HepG2 (cell line): ENCODE results near the gene CCDC142. TPM values are rescaled to one million over a fixed set of nuclear protein-coding genes. Genes with fewer than 3 reads are reported as not detected.

Source experiments
- CSRNP1 ChIP-seq: sonication (generic); formaldehyde crosslinking; IDR thresholded peaks from 2 replicates; pipeline ENCODE4 v1.8.1; 2023; ENCODE audit warnings: mild to moderate bottlenecking, missing genetic modification reagents
- EEA1 ChIP-seq: sonication (generic); formaldehyde crosslinking; IDR thresholded peaks from 2 replicates; pipeline ENCODE4 v1.5.1; 2020; ENCODE audit warnings: mild to moderate bottlenecking, missing genetic modification reagents, borderline replicate concordance
- JARID2 ChIP-seq: sonication (generic); formaldehyde crosslinking; IDR thresholded peaks from 2 replicates; pipeline ENCODE4 v1.8.1; 2023; ENCODE audit warnings: missing genetic modification reagents, inconsistent platforms; ENCODE audit not compliant: insufficient replicate concordance
- NFAT5 ChIP-seq: sonication (generic); formaldehyde crosslinking; IDR thresholded peaks from 2 replicates; pipeline ENCODE4 v1.4.0; 2020; ENCODE audit warnings: missing genetic modification reagents
- PHF20 ChIP-seq: sonication (generic); formaldehyde crosslinking; IDR thresholded peaks from 2 replicates; pipeline ENCODE4 v1.5.0; 2020; ENCODE audit warnings: mild to moderate bottlenecking, missing genetic modification reagents
- SRY ChIP-seq: sonication (generic); formaldehyde crosslinking; IDR thresholded peaks from 2 replicates; pipeline ENCODE4 v1.8.0; 2022; ENCODE audit warnings: mild to moderate bottlenecking, missing genetic modification reagents
- TSC22D2 ChIP-seq: sonication (generic); formaldehyde crosslinking; IDR thresholded peaks from 2 replicates; pipeline ENCODE4 v1.5.1; 2020; ENCODE audit warnings: missing genetic modification reagents, mild to moderate bottlenecking, borderline replicate concordance
- ZFP90 ChIP-seq: sonication (generic); formaldehyde crosslinking; IDR thresholded peaks from 2 replicates; pipeline ENCODE4 v1.8.0; 2022; ENCODE audit warnings: missing genetic modification reagents, mild to moderate bottlenecking, inconsistent platforms, borderline replicate concordance
- ZNF33B ChIP-seq: sonication (generic); formaldehyde crosslinking; IDR thresholded peaks from 2 replicates; pipeline ENCODE4 v1.5.1; 2020; ENCODE audit warnings: mild to moderate bottlenecking, missing genetic modification reagents
- ZNF616 ChIP-seq: sonication (generic); formaldehyde crosslinking; IDR thresholded peaks from 2 replicates; pipeline ENCODE4 v1.5.0; 2020; ENCODE audit warnings: low read depth, mild to moderate bottlenecking, missing genetic modification reagents
- ZNF629 ChIP-seq: sonication (generic); formaldehyde crosslinking; conservative IDR thresholded peaks from 2 replicates; pipeline ENCODE4 v1.5.0; 2020; ENCODE audit warnings: missing genetic modification reagents
- ZNF770 ChIP-seq: sonication (generic); formaldehyde crosslinking; IDR thresholded peaks from 2 replicates; pipeline ENCODE4 v1.5.0; 2020; ENCODE audit warnings: mild to moderate bottlenecking, missing genetic modification reagents
- ZNF839 ChIP-seq: sonication (generic); formaldehyde crosslinking; IDR thresholded peaks from 2 replicates; pipeline ENCODE4 v1.4.0; 2020; ENCODE audit warnings: missing genetic modification reagents, mild to moderate bottlenecking, borderline replicate concordance
- ZNF891 ChIP-seq: sonication (generic); formaldehyde crosslinking; IDR thresholded peaks from 2 replicates; pipeline ENCODE4 v1.5.0; 2020; ENCODE audit warnings: mild to moderate bottlenecking, missing genetic modification reagents
- ZSCAN12 ChIP-seq: sonication (generic); formaldehyde crosslinking; IDR thresholded peaks from 2 replicates; pipeline ENCODE4 v1.9.0; 2021; ENCODE audit warnings: mild to moderate bottlenecking, missing genetic modification reagents
- ZSCAN25 ChIP-seq: sonication (generic); formaldehyde crosslinking; IDR thresholded peaks from 2 replicates; pipeline ENCODE4 v1.8.0; 2022; ENCODE audit warnings: mild to moderate bottlenecking, missing genetic modification reagents
- polyA plus RNA-seq, 8 experiments: library from polyadenylated mRNA; depleted of rRNA in 3 of 8; stranded (reverse) in 7 of 8; unstranded in 1 of 8; fragments of >200 nt; fragmentation: Illumina TruSeq in 4 of 8; extraction: Trizol in 4 of 8; gene quantifications; 2 replicates each; pipeline versions ENCODE4 v1.2.1 to v1.2.3, GENCODE V29; 2011 to 2016; ENCODE audit warnings: low read depth in 4 of 8, missing spikeins in 1 of 8, mixed read lengths in 1 of 8; ENCODE audit not compliant: insufficient read depth in 1 of 8
- total RNA-seq, 5 experiments: library from RNA; depleted of rRNA; stranded (reverse); fragments of >200 nt; fragmentation: Illumina TruSeq; extraction: Trizol; gene quantifications; 2 replicates each; pipeline ENCODE4 v1.2.3, GENCODE V29; 2016; ENCODE audit warnings: low read depth in 1 of 5

Gene CCDC142
- total and polyA plus RNA-seq, 2 of the 13 experiments (the other 11 are each of a cell fraction or from before 2014, with no cell fraction given) = 14.7 to 30.4 TPM

GRCh38 chr2:74482801-74483674 is at the start of gene CCDC142, which contains the start of gene TTC31 (continued):
- TF ChIP-seq NFAT5 (CRISPR knock-in tag) (peak; percentile 43; the same call in 1 of the 2 replicates), ZNF891 (CRISPR knock-in tag) (peak; percentile 91), ZSCAN12 (no peak; the same call in 1 of the 2 replicates), ZNF839 (peak; percentile 96; the same call in 1 of the 2 replicates), ZFP90 (CRISPR knock-in tag) (peak; percentile 76; the same call in 1 of the 2 replicates), PHF20 (CRISPR knock-in tag) (peak; percentile 93), EEA1 (CRISPR knock-in tag) (no peak), ZNF616 (CRISPR knock-in tag) (no peak; the same call in 1 of the 2 replicates), CSRNP1 (CRISPR knock-in tag) (0 out of 2 replicates have a peak, but pooled peaks have one; percentile 78), ZSCAN25 (CRISPR knock-in tag) (peak; percentile 73; the same call in 1 of the 2 replicates), ZNF629 (CRISPR knock-in tag) (peak; percentile 72; the same call in 1 of the 2 replicates), ZNF33B (CRISPR knock-in tag) (no peak), JARID2 (CRISPR knock-in tag) (no peak), ZNF770 (peak; percentile 31; the same call in 1 of the 2 replicates), SRY (CRISPR knock-in tag) (peak; percentile 65; the same call in 1 of the 2 replicates), TSC22D2 (peak; percentile 2; the same call in 1 of the 2 replicates)
